Pancreas (tissue), 10 donors: ENCODE data around the gene PRPF38B. TPM values are rescaled to one million over a fixed set of nuclear protein-coding genes. Genes with fewer than 3 reads are reported as not detected.

Experiments used
- ATAC-seq, 4 donors: fragments of 200-7000 bp; cut with Tn5 transposase; one replicate each; pipeline versions ENCODE4 v1.8.0 to v1.9.1; 2020; ENCODE audit warnings: mild to moderate bottlenecking in 4 of 4, moderate library complexity in 4 of 4
- DNase-seq, 6 donors: peaks; one replicate each; pipeline ENCODE4 v3.0.0-alpha.2; 2020
- FAIRE-seq: peaks from 2 replicates; lab custom pipeline; 2012; peaks lifted over from hg19 to GRCh38; lab: Jason Lieb, UNC
- H3K27ac ChIP-seq, 4 donors: fragments of 200-600 bp; sonication (generic); 1 replicate in 3 of 4; 2 replicates in 1 of 4; pipeline versions ENCODE4 v1.5.0 to v1.8.0; 2020
- H3K27me3 ChIP-seq, 4 donors: fragments of 200-600 bp; one replicate each; pipeline ENCODE4 v1.8.0; 2021
- H3K36me3 ChIP-seq, 3 donors: fragments of 200-600 bp; sonication (generic) in 1 of 3; one replicate each; pipeline versions ENCODE4 v1.5.0 to v1.8.0; 2020 to 2021
- H3K4me1 ChIP-seq, 3 donors: fragments of 200-600 bp; one replicate each; pipeline ENCODE4 v1.8.0; 2021
- H3K4me3 ChIP-seq, 4 donors: fragments of 200-600 bp; sonication (generic) in 2 of 4; one replicate each; pipeline versions ENCODE4 v1.5.0 to v1.8.0; 2020 to 2021
- H3K9me3 ChIP-seq, 4 donors: fragments of 200-600 bp; one replicate each; pipeline ENCODE4 v1.8.0; 2021
- CTCF ChIP-seq, 4 donors: fragments of 200-600 bp; sonication (generic) in 3 of 4; IDR thresholded peaks; one replicate each; pipeline versions ENCODE4 v1.5.0 to v1.8.0; 2021; ENCODE audit warnings: antibody characterized with exemption in 4 of 4
- WGBS, 2 donors: extraction: QIAGEN DNeasy Blood & Tissue Kit; methylation state at CpG; one replicate each; pipeline ENCODE4 v1.1.7; 2013; 5-methylcytosine and 5-hydroxymethylcytosine counted together
- intact Hi-C, 3 donors: fragments of 100-400 bp; cut with DNase I; formaldehyde crosslinking; loops; one replicate each; pipeline versions ENCODE4 v1.11.1 to v1.14.2; 2022
- polyA plus RNA-seq, 2 donors: library from polyadenylated mRNA; stranded (reverse); fragments of 200-250 nt; gene quantifications; one replicate each; pipeline ENCODE4 v1.2.3, GENCODE V29; 2013
- total RNA-seq, 6 donors: library from RNA; stranded (reverse); fragmentation: NEBNext Ultra II Directional in 4 of 6; extraction: Animal tissue kit (Norgen Biotek cat#: 25700) in 4 of 6; gene quantifications; one replicate each; pipeline versions ENCODE4 v1.2.1 to v1.2.4, GENCODE V29; 2021 to 2023
- donor health status: healthy with polysubstance abuse.
- donor health status: DM: no; HTN: no; CAD: no; lungs with moderate emphysema.
- donor health status: DM: no; HTN: no; CAD: no.
- donor health status: control.
- donor health status: control.
- donor health status: Bipolar disorder and iron deficiency.
- donor health status: DM: yes; HTN: yes; CAD: no.
- donor health status: DM: no; HTN: no; CAD: no.
- donor health status: DM: no; HTN: no; CAD: no.
- donor health status: DM: yes; HTN: yes; CAD: no.

PRPF38B gene
- total and polyA plus RNA-seq, 8 donors = 11.2 to 48.6 (median 18.7) TPM

- H3K4me1 ChIP-seq = no peaks in the 10 kb centered on the region
- intact Hi-C loops = no loop called here
- no peak for TF ChIP-seq CTCF (IDR thresholded peaks at IDR 0.05)
- ATAC-seq (no peak), FAIRE-seq (no peak), DNase-seq (no peak)
- peaks cover 0 to 18% (median 4%) of the 10 kb centered on the region in 3 donors for H3K36me3 ChIP-seq
- H3K27me3 ChIP-seq = no peaks in the 10 kb centered on the region
- no peak overlapping the region for H3K27ac ChIP-seq
- no peak overlapping the region for H3K4me3 ChIP-seq
- 62 to 75% methylated on average over 6 of the region's 6 CpGs for whole genome bisulfite sequencing, 2 donors
- H3K9me3 ChIP-seq = no peaks in the 10 kb centered on the region
Observed at GRCh38 chr1:108703939-108704338, 11.8 kb downstream of the PRPF38B start.

- WGBS, 2 donors = 56 to 68% methylated on average over 2 of the region's 2 CpGs
Observed at GRCh38 chr1:108704496-108704895, 12.4 kb downstream of the PRPF38B start.

GRCh38 chr1:108706643-108707042 is 14.5 kb downstream of the PRPF38B start:
- H3K27ac ChIP-seq = no peak overlapping the region
- FAIRE-seq = no peak
- DNase-seq = no peak
- ATAC-seq = no peak
- no peaks in the 10 kb centered on the region for H3K4me1 ChIP-seq
- 94 to 96% methylated on average over 3 of the region's 3 CpGs for WGBS, 2 donors
- intact Hi-C loops = no loop called here
- no peaks in the 10 kb centered on the region for H3K9me3 ChIP-seq
- no peaks in the 10 kb centered on the region for H3K27me3 ChIP-seq
- H3K4me3 ChIP-seq = no peak overlapping the region
- no peak for TF ChIP-seq CTCF (IDR thresholded peaks at IDR 0.05)
- H3K36me3 ChIP-seq = no peaks in the 10 kb centered on the region

More at GRCh38 chr1:108704496-108704895, 12.4 kb downstream of the PRPF38B start:
- no peak for DNase-seq
- Histone ChIP-seq H3K27me3 (no peaks in the 10 kb centered on the region), H3K4me3 (no peak overlapping the region), H3K4me1 (no peaks in the 10 kb centered on the region), H3K27ac (no peak overlapping the region), H3K9me3 (no peaks in the 10 kb centered on the region), H3K36me3 (peaks cover 0 to 12% (median 0%) of the 10 kb centered on the region in 3 donors)
- no peak for ATAC-seq
- FAIRE-seq = no peak
- intact Hi-C loops = no loop called here
- TF ChIP-seq CTCF (IDR thresholded peaks at IDR 0.05) = no peak

GRCh38 chr1:108708691-108709660 is 16.9 kb downstream of the PRPF38B start:
- ATAC-seq = peak in 1 of 4 donors; percentile 32
- Histone ChIP-seq H3K4me3 (no peak overlapping the region), H3K27me3 (no peaks in the 10 kb centered on the region), H3K36me3 (no peaks in the 10 kb centered on the region), H3K27ac (no peak overlapping the region), H3K4me1 (no peaks in the 10 kb centered on the region), H3K9me3 (no peaks in the 10 kb centered on the region)
- no peak for DNase-seq
- no peak for FAIRE-seq
- intact Hi-C loops = no loop called here
- WGBS, 2 donors = 62 to 63% methylated on average over 7 of the region's 7 CpGs
- no peak for TF ChIP-seq CTCF (IDR thresholded peaks at IDR 0.05)
